Keratinocyte (primary cell): ENCODE measurements around the gene CYP27B1.

Source experiments
- CTCF ChIP-seq, 3 experiments: IDR thresholded peaks in 1 of 3; conservative IDR thresholded peaks in 1 of 3; optimal IDR thresholded peaks in 1 of 3; 2 replicates in 2 of 3; 3 replicates in 1 of 3; pipeline versions ENCODE3 to v1.5.1; 2011; ENCODE audit warnings: low read length in 3 of 3, mild to moderate bottlenecking in 3 of 3, moderate library complexity in 2 of 3, control low read depth in 1 of 3, inconsistent platforms in 1 of 3; ENCODE audit not compliant: insufficient read depth in 2 of 3; ENCODE audit errors: extremely low read depth in 1 of 3
- EZH2 ChIP-seq: IDR thresholded peaks from one replicate; pipeline ENCODE4 v1.6.1; 2012; ENCODE audit warnings: inconsistent platforms, mild to moderate bottlenecking, low read length, moderate library complexity

GRCh38 chr12:57796996-57797395 is 30.1 kb upstream of the CYP27B1 start:
- no peak for TF ChIP-seq CTCF (optimal IDR thresholded peaks at IDR 0.05 in 1 of 3, IDR thresholded peaks at IDR 0.05 in 1 of 3, conservative IDR thresholded peaks at IDR 0.05 in 1 of 3; ENCODE audit: extremely low read depth in 1 of 3, insufficient read depth in 2 of 3, low read length in 3 of 3)
- TF ChIP-seq EZH2: no peak
